Measurements from ENCODE around the gene TMEM214.

TMEM214 gene

GRCh38 chr2:27040282-27040681, 7.5 kb downstream of the TMEM214 start:
- Histone ChIP-seq H3F3A (ENCODE audit: insufficient read depth, low read length) (no peaks in the 10 kb centered on the region), H3K27me3 (ENCODE audit: insufficient read depth, low read length) (no peaks in the 10 kb centered on the region), H3K27ac (ENCODE audit: low read depth, low read length, poor library complexity, severe bottlenecking) (no peak overlapping the region), H3K4me1 (ENCODE audit: insufficient read depth, low read length, severe bottlenecking) (peaks cover 12% of the 10 kb centered on the region), H3K9ac (ENCODE audit: low read length) (no peak overlapping the region), H3K79me2 (ENCODE audit: insufficient read depth, low read length) (no peaks in the 10 kb centered on the region), H4K20me1 (ENCODE audit: insufficient read depth, low read length) (no peaks in the 10 kb centered on the region), H3K36me3 (ENCODE audit: insufficient read depth, low read length) (peaks cover 75% of the 10 kb centered on the region), H3K4me2 (ENCODE audit: low read length) (no peak overlapping the region), H3K9me3 (ENCODE audit: low read length) (no peaks in the 10 kb centered on the region), H2AFZ (ENCODE audit: low read length) (no peak overlapping the region), H3K9me2 (ENCODE audit: low read depth, low read length) (no peaks in the 10 kb centered on the region), H3K4me3 (ENCODE audit: low read depth, low read length, poor library complexity, severe bottlenecking) (no peak overlapping the region)
- no peak for TF ChIP-seq CTCF (IDR thresholded peaks at IDR 0.05; ENCODE audit: low read length)
- TF ChIP-seq EZH2 (IDR thresholded peaks at IDR 0.05; ENCODE audit: borderline replicate concordance, low read length), result no peak

- Histone ChIP-seq H3K27me3 (ENCODE audit: insufficient read depth, low read length) (no peaks in the 10 kb centered on the region), H3K36me3 (ENCODE audit: insufficient read depth, low read length) (peaks cover 60% of the 10 kb centered on the region), H3K27ac (ENCODE audit: low read depth, low read length, poor library complexity, severe bottlenecking) (peak overlapping the region; percentile 45), H3K79me2 (ENCODE audit: insufficient read depth, low read length) (no peaks in the 10 kb centered on the region), H3K4me1 (ENCODE audit: insufficient read depth, low read length, severe bottlenecking) (peaks cover 12% of the 10 kb centered on the region), H3K4me2 (ENCODE audit: low read length) (no peak overlapping the region), H3F3A (ENCODE audit: insufficient read depth, low read length) (no peaks in the 10 kb centered on the region), H3K9me2 (ENCODE audit: low read depth, low read length) (no peaks in the 10 kb centered on the region), H3K9me3 (ENCODE audit: low read length) (no peaks in the 10 kb centered on the region), H2AFZ (ENCODE audit: low read length) (no peak overlapping the region), H4K20me1 (ENCODE audit: insufficient read depth, low read length) (no peaks in the 10 kb centered on the region), H3K4me3 (ENCODE audit: low read depth, low read length, poor library complexity, severe bottlenecking) (no peak overlapping the region), H3K9ac (ENCODE audit: low read length) (no peak overlapping the region)
- no peak for TF ChIP-seq EZH2 (IDR thresholded peaks at IDR 0.05; ENCODE audit: borderline replicate concordance, low read length)
These were observed 9.0 kb downstream of the TMEM214 start for GRCh38 chr2:27041752-27042151.

GRCh38 chr2:27042159-27042661, 9.4 kb downstream of the TMEM214 start:
- Histone ChIP-seq H3K4me2 (ENCODE audit: low read length) (no peak overlapping the region), H3K4me3 (ENCODE audit: low read depth, low read length, poor library complexity, severe bottlenecking) (no peak overlapping the region), H3K36me3 (ENCODE audit: insufficient read depth, low read length) (peaks cover 55% of the 10 kb centered on the region)

More at GRCh38 chr2:27042159-27042661, 9.4 kb downstream of the TMEM214 start:
- no peaks in the 10 kb centered on the region for H3K27me3 ChIP-seq (ENCODE audit: insufficient read depth, low read length)
- H3K27ac ChIP-seq (ENCODE audit: low read depth, low read length, poor library complexity, severe bottlenecking), result peak overlapping the region; percentile 45
- H3K9me2 ChIP-seq (ENCODE audit: low read depth, low read length), result no peaks in the 10 kb centered on the region
- H3K4me1 ChIP-seq (ENCODE audit: insufficient read depth, low read length, severe bottlenecking), result peaks cover 12% of the 10 kb centered on the region
- no peak overlapping the region for H3K9ac ChIP-seq (ENCODE audit: low read length)
- H2AFZ ChIP-seq (ENCODE audit: low read length), result no peak overlapping the region
- TF ChIP-seq EZH2 (IDR thresholded peaks at IDR 0.05; ENCODE audit: borderline replicate concordance, low read length) (no peak), CTCF (IDR thresholded peaks at IDR 0.05; ENCODE audit: low read length) (no peak)
- H3K79me2 ChIP-seq (ENCODE audit: insufficient read depth, low read length), result no peaks in the 10 kb centered on the region
- H4K20me1 ChIP-seq (ENCODE audit: insufficient read depth, low read length), result no peaks in the 10 kb centered on the region
- H3F3A ChIP-seq (ENCODE audit: insufficient read depth, low read length), result no peaks in the 10 kb centered on the region
- H3K9me3 ChIP-seq (ENCODE audit: low read length), result no peaks in the 10 kb centered on the region

Measured in OCI-LY1 (cell line).